ENCODE data around the gene UBE2I.

GRCh38 chr16:1331712-1332617 lies 22.5 kb downstream of the UBE2I start:
- TF ChIP-seq, protein P1, sequence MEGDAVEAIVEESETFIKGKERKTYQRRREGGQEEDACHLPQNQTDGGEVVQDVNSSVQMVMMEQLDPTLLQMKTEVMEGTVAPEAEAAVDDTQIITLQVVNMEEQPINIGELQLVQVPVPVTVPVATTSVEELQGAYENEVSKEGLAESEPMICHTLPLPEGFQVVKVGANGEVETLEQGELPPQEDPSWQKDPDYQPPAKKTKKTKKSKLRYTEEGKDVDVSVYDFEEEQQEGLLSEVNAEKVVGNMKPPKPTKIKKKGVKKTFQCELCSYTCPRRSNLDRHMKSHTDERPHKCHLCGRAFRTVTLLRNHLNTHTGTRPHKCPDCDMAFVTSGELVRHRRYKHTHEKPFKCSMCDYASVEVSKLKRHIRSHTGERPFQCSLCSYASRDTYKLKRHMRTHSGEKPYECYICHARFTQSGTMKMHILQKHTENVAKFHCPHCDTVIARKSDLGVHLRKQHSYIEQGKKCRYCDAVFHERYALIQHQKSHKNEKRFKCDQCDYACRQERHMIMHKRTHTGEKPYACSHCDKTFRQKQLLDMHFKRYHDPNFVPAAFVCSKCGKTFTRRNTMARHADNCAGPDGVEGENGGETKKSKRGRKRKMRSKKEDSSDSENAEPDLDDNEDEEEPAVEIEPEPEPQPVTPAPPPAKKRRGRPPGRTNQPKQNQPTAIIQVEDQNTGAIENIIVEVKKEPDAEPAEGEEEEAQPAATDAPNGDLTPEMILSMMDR (conservative IDR thresholded peaks at IDR 0.05; ENCODE audit: low read depth, low read length) = no peak
- no peak for TF ChIP-seq EZH2phosphoT487 (IDR thresholded peaks at IDR 0.05; ENCODE audit: borderline replicate concordance, low read length)

Measured in PC-3 (cell line).